ENCODE results near the gene ADAM11.
"Not testable (repeated sequence)": the region's sequence is repeated elsewhere in the genome, so short reads cannot be mapped to it uniquely, and the experiment has no call there.

Gene ADAM11

GRCh38 chr17:44794851-44795413 lies 36.1 kb downstream of the ADAM11 start:
- DNase-seq: no peak

- no peak for DNase-seq
Measured at GRCh38 chr17:44795421-44795820, 36.6 kb downstream of the ADAM11 start.

- DNase-seq: no peak
Measured at GRCh38 chr17:44795928-44796327, 37.1 kb downstream of the ADAM11 start.

- DNase-seq: no peak
Measured at GRCh38 chr17:44796731-44797130, 37.9 kb downstream of the ADAM11 start.

- no peak for DNase-seq
Measured at GRCh38 chr17:44797802-44798201, 39.0 kb downstream of the ADAM11 start.

GRCh38 chr17:44798356-44798755 lies 39.6 kb downstream of the ADAM11 start:
- no peak for DNase-seq

GRCh38 chr17:44801880-44802279 lies 43.1 kb downstream of the ADAM11 start:
- no peak for DNase-seq

- DNase-seq: no peak
Measured at GRCh38 chr17:44804302-44805089, 45.7 kb downstream of the ADAM11 start.

GRCh38 chr17:44807093-44807816 lies 48.5 kb downstream of the ADAM11 start:
- DNase-seq: no peak

GRCh38 chr17:44807817-44808155 lies 49.0 kb downstream of the ADAM11 start:
- no peak for DNase-seq

- DNase-seq: no peak
Measured at GRCh38 chr17:44808156-44808555, 49.4 kb downstream of the ADAM11 start.

GRCh38 chr17:44808656-44809388 lies 50.0 kb downstream of the ADAM11 start:
- DNase-seq: not testable (repeated sequence)

GRCh38 chr17:44812263-44812662 lies 53.5 kb downstream of the ADAM11 start:
- DNase-seq: no peak

- not testable (repeated sequence) for DNase-seq
Measured at GRCh38 chr17:44818508-44818907, 59.7 kb downstream of the ADAM11 start.

GRCh38 chr17:44820631-44821212 lies 61.9 kb downstream of the ADAM11 start:
- peak in 3 of 56 donors; percentile 6 to 18 (median 9) for DNase-seq

- DNase-seq: not testable (repeated sequence)
Measured at GRCh38 chr17:44825236-44825635, 66.4 kb downstream of the ADAM11 start.

GRCh38 chr17:44826123-44826790 lies 67.5 kb downstream of the ADAM11 start:
- no peak for DNase-seq

GRCh38 chr17:44827863-44828262 lies 69.1 kb downstream of the ADAM11 start:
- no peak for DNase-seq

GRCh38 chr17:44828919-44829522 lies 70.2 kb downstream of the ADAM11 start:
- DNase-seq: no peak

All from nucleus accumbens (tissue), 56 donors.